Ishikawa (cell line): ENCODE data around the gene CAV3.

Source experiments
- CEBPB ChIP-seq: IDR thresholded peaks from 2 replicates; pipeline ENCODE4 v1.6.1; 2012
- CREB1 ChIP-seq: IDR thresholded peaks from 2 replicates; pipeline ENCODE4 v1.6.1; 2012; ENCODE audit warnings: low read depth
- EGR1 ChIP-seq: IDR thresholded peaks from 2 replicates; pipeline ENCODE4 v1.6.1; 2012
- EP300 ChIP-seq: IDR thresholded peaks from 2 replicates; pipeline ENCODE4 v1.6.1; 2012; ENCODE audit warnings: borderline replicate concordance
- FOXM1 ChIP-seq: IDR thresholded peaks from 2 replicates; pipeline ENCODE4 v1.6.1; 2012; ENCODE audit warnings: low read depth, borderline replicate concordance
- MAX ChIP-seq: IDR thresholded peaks from 2 replicates; pipeline ENCODE4 v1.6.1; 2012
- NFIC ChIP-seq: IDR thresholded peaks from 2 replicates; pipeline ENCODE4 v1.6.1; 2012
- RAD21 ChIP-seq: IDR thresholded peaks from 2 replicates; pipeline ENCODE4 v1.6.1; 2012; ENCODE audit warnings: low read depth
- REST ChIP-seq: IDR thresholded peaks from 2 replicates; pipeline ENCODE4 v1.6.1; 2012; ENCODE audit warnings: low read depth, mild to moderate bottlenecking
- TAF1 ChIP-seq: IDR thresholded peaks from 2 replicates; pipeline ENCODE4 v1.6.1; 2012; ENCODE audit warnings: low read depth, mild to moderate bottlenecking
- TCF12 ChIP-seq: IDR thresholded peaks from 2 replicates; pipeline ENCODE4 v1.6.1; 2012; ENCODE audit warnings: low read depth
- TEAD4 ChIP-seq: IDR thresholded peaks from 2 replicates; pipeline ENCODE4 v1.6.1; 2012
- USF1 ChIP-seq: IDR thresholded peaks from 2 replicates; pipeline ENCODE4 v1.6.1; 2012
- YY1 ChIP-seq: IDR thresholded peaks from 2 replicates; pipeline ENCODE4 v1.6.1; 2012; ENCODE audit warnings: low read depth
- ZBTB7A ChIP-seq: IDR thresholded peaks from 2 replicates; pipeline ENCODE4 v1.6.1; 2012; ENCODE audit warnings: low read depth

Gene CAV3

GRCh38 chr3:8780279-8780678, 46.7 kb downstream of the CAV3 start:
- TF ChIP-seq CREB1 (no peak), TAF1 (no peak), EP300 (no peak), TEAD4 (no peak), USF1 (no peak), MAX (no peak), EGR1 (no peak)

GRCh38 chr3:8784676-8785435, 51.3 kb downstream of the CAV3 start:
- TF ChIP-seq TAF1 (no peak), CEBPB (no peak), USF1 (no peak), EP300 (no peak), REST (no peak), CREB1 (no peak), NFIC (no peak), TCF12 (no peak), EGR1 (no peak), ZBTB7A (no peak), TEAD4 (no peak), YY1 (no peak), FOXM1 (no peak)

- TF ChIP-seq EP300 (no peak), TAF1 (no peak)
These were observed 56.9 kb downstream of the CAV3 start for GRCh38 chr3:8790529-8790928.

- no peak for TF ChIP-seq FOXM1
These were observed 59.6 kb downstream of the CAV3 start for GRCh38 chr3:8793242-8793641.

GRCh38 chr3:8794247-8794646, 60.6 kb downstream of the CAV3 start:
- TF ChIP-seq EP300, result no peak
- TF ChIP-seq CREB1, result no peak
- no peak for TF ChIP-seq YY1
- no peak for TF ChIP-seq RAD21
- TF ChIP-seq TAF1, result no peak
- no peak for TF ChIP-seq NFIC
- no peak for TF ChIP-seq REST
- no peak for TF ChIP-seq ZBTB7A
- TF ChIP-seq FOXM1, result no peak
- TF ChIP-seq TCF12, result no peak
- no peak for TF ChIP-seq TEAD4
- TF ChIP-seq EGR1, result no peak
- no peak for TF ChIP-seq USF1
- TF ChIP-seq MAX, result no peak
- no peak for TF ChIP-seq CEBPB
